ENCODE measurements around the gene CKLF. TPM values are rescaled to one million over a fixed set of nuclear protein-coding genes. Genes with fewer than 3 reads are reported as not detected.

Gene CKLF
- total RNA-seq, 2 donors from 2014 or later: 41.5 to 58.4 TPM

- Histone ChIP-seq H3K9ac (ENCODE audit: low read depth in 2 of 2, low read length in 2 of 2) (no peak overlapping the region), H3K4me1 (peaks cover 5% of the 10 kb centered on the region), H3K27ac (peak overlapping the region; percentile 86), H3K36me3 (no peaks in the 10 kb centered on the region), H3K27me3 (no peaks in the 10 kb centered on the region), H3K9me3 (no peaks in the 10 kb centered on the region), H3K4me3 (peak overlapping the region; percentile 55)
- DNase-seq: no peak
- intact Hi-C loops (cut with DNase I): loop anchor here (5.0 kb wide), 1 partner anchor 37 kb away; no protein-coding TSS in a partner anchor
- TF ChIP-seq, protein P1, sequence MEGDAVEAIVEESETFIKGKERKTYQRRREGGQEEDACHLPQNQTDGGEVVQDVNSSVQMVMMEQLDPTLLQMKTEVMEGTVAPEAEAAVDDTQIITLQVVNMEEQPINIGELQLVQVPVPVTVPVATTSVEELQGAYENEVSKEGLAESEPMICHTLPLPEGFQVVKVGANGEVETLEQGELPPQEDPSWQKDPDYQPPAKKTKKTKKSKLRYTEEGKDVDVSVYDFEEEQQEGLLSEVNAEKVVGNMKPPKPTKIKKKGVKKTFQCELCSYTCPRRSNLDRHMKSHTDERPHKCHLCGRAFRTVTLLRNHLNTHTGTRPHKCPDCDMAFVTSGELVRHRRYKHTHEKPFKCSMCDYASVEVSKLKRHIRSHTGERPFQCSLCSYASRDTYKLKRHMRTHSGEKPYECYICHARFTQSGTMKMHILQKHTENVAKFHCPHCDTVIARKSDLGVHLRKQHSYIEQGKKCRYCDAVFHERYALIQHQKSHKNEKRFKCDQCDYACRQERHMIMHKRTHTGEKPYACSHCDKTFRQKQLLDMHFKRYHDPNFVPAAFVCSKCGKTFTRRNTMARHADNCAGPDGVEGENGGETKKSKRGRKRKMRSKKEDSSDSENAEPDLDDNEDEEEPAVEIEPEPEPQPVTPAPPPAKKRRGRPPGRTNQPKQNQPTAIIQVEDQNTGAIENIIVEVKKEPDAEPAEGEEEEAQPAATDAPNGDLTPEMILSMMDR (IDR thresholded peaks at IDR 0.05): no peak
Observed at GRCh38 chr16:66554021-66554420, 1.6 kb downstream of the CKLF start.

GRCh38 chr16:66554495-66554894 lies 2.1 kb downstream of the CKLF start:
- TF ChIP-seq, protein P1 (IDR thresholded peaks at IDR 0.05): no peak
- H3K36me3 ChIP-seq: no peaks in the 10 kb centered on the region
- DNase-seq: no peak
- H3K27ac ChIP-seq: no peak overlapping the region
- intact Hi-C loops (cut with DNase I): loop anchor here (5.0 kb wide), 1 partner anchor 37 kb away; no protein-coding TSS in a partner anchor
- H3K9ac ChIP-seq (ENCODE audit: low read depth in 2 of 2, low read length in 2 of 2): no peak overlapping the region
- H3K4me3 ChIP-seq: peak overlapping the region; percentile 4
- H3K27me3 ChIP-seq: no peaks in the 10 kb centered on the region
- peaks cover 5% of the 10 kb centered on the region for H3K4me1 ChIP-seq
- H3K9me3 ChIP-seq: no peaks in the 10 kb centered on the region

- no peak overlapping the region for H3K4me3 ChIP-seq
- TF ChIP-seq, protein P1 (IDR thresholded peaks at IDR 0.05): no peak
- H3K27ac ChIP-seq: no peak overlapping the region
- H3K9ac ChIP-seq (ENCODE audit: low read depth in 2 of 2, low read length in 2 of 2): no peak overlapping the region
- H3K9me3 ChIP-seq: no peaks in the 10 kb centered on the region
- no peaks in the 10 kb centered on the region for H3K27me3 ChIP-seq
- DNase-seq: no peak
- intact Hi-C loops (cut with DNase I): no loop called here
- no peaks in the 10 kb centered on the region for H3K4me1 ChIP-seq
- H3K36me3 ChIP-seq: no peaks in the 10 kb centered on the region
Observed at GRCh38 chr16:66560107-66560506, 7.7 kb downstream of the CKLF start.

- no peak overlapping the region for H3K9ac ChIP-seq (ENCODE audit: low read depth in 2 of 2, low read length in 2 of 2)
- H3K4me1 ChIP-seq: no peaks in the 10 kb centered on the region
- no peaks in the 10 kb centered on the region for H3K27me3 ChIP-seq
- intact Hi-C loops (cut with DNase I): no loop called here
- TF ChIP-seq, protein P1 (IDR thresholded peaks at IDR 0.05): no peak
- DNase-seq: no peak
- H3K9me3 ChIP-seq: no peaks in the 10 kb centered on the region
- H3K27ac ChIP-seq: no peak overlapping the region
- no peaks in the 10 kb centered on the region for H3K36me3 ChIP-seq
- H3K4me3 ChIP-seq: no peak overlapping the region
Observed at GRCh38 chr16:66561381-66562080, 9.2 kb downstream of the CKLF start.

DNA sequence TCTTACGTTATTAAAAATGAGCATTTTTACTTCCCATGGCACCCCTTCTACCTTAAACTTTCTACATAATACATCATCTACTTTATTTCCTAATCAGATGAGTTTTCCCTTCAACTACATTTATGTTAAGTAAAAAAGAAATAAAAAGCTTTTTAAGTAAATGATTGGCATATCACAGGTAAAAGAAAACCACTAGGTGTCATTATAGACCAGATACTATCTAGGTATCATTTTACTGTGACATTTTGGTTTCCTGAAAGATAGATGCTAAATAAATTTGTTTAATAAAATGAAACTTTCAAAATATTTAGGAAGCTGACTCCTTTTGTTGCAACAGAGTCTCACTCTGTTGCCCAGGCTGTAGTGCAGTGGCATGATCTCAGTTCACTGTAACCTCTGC lies 10.0 kb downstream of the CKLF start:
- H3K9ac ChIP-seq (ENCODE audit: low read depth in 2 of 2, low read length in 2 of 2): no peak overlapping the region
- H3K27me3 ChIP-seq: no peaks in the 10 kb centered on the region
- TF ChIP-seq, protein P1 (IDR thresholded peaks at IDR 0.05): no peak
- DNase-seq: no peak
- H3K4me1 ChIP-seq: no peaks in the 10 kb centered on the region
- H3K27ac ChIP-seq: no peak overlapping the region
- intact Hi-C loops (cut with DNase I): no loop called here
- H3K36me3 ChIP-seq: no peaks in the 10 kb centered on the region
- H3K9me3 ChIP-seq: no peaks in the 10 kb centered on the region
- no peak overlapping the region for H3K4me3 ChIP-seq
